Measurements from ENCODE around the gene LRRC61.

- TF ChIP-seq EP300 (IDR thresholded peaks at IDR 0.05; ENCODE audit: borderline replicate concordance) (no peak), MAX (IDR thresholded peaks at IDR 0.05) (no peak), NFIC (IDR thresholded peaks at IDR 0.05) (no peak), RAD21 (IDR thresholded peaks at IDR 0.05; ENCODE audit: low read depth) (0 out of 2 replicates have a peak, but pooled peaks have one; percentile 5), CEBPB (IDR thresholded peaks at IDR 0.05) (no peak)
Observed at GRCh38 chr7:150378115-150378852, 55.1 kb downstream of the LRRC61 start.

All from Ishikawa (cell line).